ENCODE results near the gene SEC16A.

Gene SEC16A

DNA sequence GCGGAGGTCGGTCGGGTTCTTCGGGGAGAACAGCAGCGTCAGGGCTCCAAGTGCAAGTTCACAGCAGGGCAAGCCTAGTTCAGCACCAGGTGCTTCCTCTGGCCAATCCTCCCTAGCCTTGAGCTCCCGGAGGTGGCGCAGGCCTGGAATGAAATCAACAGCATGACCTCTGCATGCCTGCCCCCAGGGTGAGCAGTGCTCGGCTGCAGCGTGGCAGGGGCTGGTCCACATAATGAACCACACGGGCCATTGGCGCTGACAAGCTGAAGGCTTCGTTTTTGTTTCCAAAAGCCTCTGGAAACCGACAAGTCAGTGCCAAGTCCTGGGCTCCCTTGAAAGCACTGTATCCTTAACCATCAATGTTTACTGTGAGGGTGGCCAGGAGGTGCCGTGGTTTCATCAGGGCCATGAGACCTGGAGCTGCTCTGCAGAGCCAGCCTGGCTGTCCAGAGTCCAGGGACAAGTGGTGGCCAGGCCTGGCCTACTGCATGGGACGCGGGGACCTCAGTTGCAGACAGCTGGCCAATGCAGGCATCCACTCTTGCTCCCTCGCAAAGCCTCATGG, 41.1 kb downstream of the SEC16A start:
- no peak for DNase-seq

DNA sequence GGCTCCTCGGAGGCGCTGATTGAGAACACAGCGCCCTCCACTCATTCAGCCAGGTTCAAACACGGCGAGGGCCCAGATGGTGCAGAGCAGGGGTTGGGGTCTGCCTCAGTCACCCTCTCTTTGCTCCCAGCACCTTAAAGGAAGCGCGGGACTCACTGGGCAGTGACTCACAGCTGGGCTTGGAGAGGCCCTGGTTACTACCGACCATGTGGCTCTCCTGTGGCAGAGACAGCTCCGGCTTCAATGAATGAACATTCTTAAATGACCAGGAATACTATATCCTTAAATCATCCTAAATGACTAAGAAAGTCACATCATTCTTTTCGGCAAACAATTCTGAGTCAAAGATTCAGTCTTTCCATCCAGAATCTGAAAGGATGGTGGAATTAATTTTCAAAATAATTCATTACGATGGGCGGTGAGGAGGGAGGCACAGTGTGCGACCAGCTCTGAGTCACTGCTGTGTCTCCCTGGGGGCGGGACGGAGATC, 41.6 kb downstream of the SEC16A start:
- no peak for DNase-seq

GRCh38 chr9:136439481-136440408, 43.1 kb downstream of the SEC16A start, which contains the start of gene INPP5E:
INPP5E (minus strand) TSS chr9:136439845; CDS start chr9:136439419, 426 bp downstream.
- peak in 43 of 56 donors; percentile 7 to 78 (median 39) for DNase-seq

DNA sequence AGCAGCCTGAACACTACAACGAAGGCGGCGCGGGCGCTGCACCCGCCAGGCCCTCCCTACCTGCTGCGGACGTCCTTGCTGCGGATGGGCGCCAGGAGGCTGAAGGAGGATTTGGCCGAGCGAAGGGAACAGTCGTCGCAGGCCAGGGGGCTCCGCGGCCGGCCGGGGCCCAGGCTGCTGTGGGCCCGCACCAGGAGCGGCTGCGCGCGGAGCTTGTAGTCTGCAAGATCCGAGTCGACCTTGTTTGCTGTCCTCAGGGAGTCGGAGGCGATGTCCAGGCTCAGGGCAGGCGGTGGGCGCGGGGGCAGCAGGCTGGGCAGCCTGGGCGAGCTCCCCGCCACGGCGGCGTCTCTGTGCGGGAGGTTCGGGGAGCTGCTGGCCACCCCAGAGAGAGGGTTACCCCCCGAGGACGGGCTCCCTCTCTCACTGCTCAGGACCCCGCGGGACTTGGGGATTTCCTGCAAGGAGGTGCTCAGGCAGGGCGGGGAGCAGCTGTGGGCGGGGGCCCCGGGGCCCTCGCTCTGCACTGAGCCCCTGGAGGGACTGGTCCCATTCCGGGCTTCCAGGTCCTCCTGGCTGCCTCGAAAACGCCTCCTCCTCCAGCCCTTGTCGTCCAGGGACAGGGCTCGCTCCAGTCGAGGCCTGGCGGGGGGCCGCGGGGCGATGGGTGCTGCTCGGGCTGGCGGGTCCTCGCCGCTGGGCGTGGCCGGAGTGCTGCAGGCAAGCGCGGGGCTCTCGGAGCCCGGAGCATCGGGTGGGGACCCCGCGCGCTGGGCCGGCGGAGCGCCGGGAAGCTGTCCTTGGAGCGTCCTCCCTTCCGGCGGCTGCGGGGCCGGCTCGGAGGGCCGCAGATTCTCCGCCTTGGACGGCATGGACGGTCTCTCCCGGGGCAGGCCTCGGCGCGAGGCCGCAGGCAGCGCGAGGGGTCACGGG, 44.0 kb downstream of the SEC16A start:
- DNase-seq, result peak in 5 of 56 donors; percentile 20 to 41 (median 29)

- DNase-seq, result peak in 5 of 56 donors; percentile 7 to 33 (median 18)
Measured at GRCh38 chr9:136437839-136438547, 44.8 kb downstream of the SEC16A start.

- no peak for DNase-seq
Measured at GRCh38 chr9:136437430-136437829, 45.4 kb downstream of the SEC16A start.

- DNase-seq, result no peak
Measured at GRCh38 chr9:136436055-136436634, 46.7 kb downstream of the SEC16A start.

- DNase-seq, result no peak
Measured at GRCh38 chr9:136434580-136435169, 48.2 kb downstream of the SEC16A start.

GRCh38 chr9:136433849-136434579, 48.8 kb downstream of the SEC16A start:
- no peak for DNase-seq

- DNase-seq, result no peak
Measured at GRCh38 chr9:136433043-136433715, 49.7 kb downstream of the SEC16A start.

DNA sequence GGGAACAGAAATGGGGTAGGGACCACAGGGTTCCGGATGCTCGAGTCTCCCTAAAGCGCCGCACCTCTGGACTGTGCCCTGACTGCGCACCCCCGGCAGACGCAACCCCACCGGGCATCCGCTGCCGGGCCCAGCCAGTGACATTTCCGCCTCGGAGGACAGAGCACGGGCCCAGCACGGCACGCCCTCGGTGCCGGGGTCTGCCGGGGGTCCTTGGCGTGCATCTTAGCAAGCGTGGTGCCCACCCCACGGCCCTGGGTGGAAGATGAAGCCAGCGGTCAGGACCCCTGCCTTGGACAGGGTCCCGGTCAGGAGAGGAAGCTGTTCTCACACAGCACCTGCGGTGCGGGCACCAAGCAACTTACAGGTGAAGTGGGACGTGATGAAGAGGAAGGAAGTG, 50.2 kb downstream of the SEC16A start:
- DNase-seq, result no peak

DNA sequence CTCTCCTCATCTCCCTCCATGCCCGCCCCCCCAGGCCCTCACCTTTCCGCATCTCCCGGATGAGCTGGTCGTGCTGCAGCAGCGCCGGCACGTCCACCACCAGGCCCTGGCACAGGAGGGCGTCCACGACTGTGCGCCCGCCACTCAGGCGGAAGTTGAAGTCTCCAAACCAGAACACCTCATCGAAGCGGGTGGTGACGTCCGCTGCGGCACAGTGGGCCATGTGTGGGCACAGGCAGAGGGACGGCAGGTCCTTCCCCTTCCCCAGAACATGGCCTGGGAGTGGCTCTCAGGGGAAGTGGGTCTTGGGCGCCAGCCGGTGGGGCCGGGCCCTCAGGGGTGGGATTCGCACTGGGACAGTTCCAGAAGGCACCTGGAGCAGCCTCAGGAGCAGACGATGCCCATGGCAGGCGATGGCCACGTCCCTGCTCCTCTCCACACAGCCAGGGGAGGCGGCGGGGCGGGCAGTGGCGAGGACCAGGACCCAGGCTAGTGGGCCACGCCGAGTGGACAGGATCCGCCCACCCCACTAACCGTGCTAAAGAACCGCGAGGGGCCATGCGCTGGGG, 51.0 kb downstream of the SEC16A start:
- no peak for DNase-seq

DNA sequence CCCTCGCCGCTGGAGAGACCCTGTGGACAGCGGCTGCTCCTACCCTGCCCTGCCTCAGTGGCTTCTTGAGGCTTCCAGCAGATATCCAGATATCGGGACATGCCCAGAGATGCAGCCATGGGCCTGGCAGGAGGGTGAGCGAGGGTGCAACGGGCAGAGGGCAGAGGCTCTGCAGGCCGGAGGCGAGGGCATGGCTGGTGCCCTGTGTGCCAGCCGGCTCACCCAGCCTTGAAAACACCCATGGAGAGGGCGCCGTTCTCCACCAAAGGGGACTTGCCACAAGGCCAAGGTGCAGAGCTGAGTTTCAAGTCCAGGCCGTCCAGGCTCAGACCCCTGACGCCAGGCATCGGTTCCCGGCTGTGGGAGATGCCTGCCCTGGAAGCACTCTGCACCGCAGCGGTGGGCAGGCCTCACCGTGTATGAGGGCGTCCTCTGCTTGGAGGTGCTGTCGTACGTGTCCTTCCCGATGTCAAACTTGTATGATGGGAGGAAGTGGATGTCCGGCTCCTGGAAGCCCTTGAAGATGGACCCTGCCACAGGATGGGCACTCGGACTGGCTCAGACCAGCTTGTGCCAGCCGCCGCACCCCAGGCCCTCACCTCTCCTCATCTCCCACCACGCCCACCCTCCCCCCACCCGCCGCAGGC, 52.1 kb downstream of the SEC16A start:
- DNase-seq, result no peak

GRCh38 chr9:136429683-136430491, 53.0 kb downstream of the SEC16A start:
- DNase-seq, result no peak

DNA sequence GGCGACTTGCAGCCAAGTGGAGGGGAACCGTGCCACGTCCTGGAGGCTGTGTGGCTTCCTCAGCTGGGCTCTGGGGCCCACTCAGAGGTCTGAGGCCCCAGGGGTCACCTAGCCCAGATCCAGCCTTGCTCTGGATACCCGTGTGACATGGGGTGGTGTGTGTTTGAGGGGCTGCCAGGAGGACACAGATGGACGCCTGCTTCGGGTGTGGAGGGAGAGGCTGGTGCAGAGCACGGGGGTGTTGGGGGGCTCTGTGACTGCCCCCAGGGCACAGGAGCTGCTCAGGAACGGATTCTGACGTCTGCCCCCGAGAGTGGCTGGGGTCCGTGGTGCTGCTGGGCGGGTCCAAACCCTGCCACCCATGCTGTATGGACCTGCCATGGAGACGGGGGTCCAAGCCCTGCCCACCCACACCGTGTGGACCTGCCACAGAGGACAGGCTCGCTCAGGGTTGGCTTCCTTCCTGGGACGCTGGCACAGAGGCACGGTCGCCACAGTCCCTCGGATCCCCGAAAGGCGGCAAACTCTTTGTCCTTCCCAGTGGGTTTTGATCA, 53.7 kb downstream of the SEC16A start:
- DNase-seq, result no peak

DNA sequence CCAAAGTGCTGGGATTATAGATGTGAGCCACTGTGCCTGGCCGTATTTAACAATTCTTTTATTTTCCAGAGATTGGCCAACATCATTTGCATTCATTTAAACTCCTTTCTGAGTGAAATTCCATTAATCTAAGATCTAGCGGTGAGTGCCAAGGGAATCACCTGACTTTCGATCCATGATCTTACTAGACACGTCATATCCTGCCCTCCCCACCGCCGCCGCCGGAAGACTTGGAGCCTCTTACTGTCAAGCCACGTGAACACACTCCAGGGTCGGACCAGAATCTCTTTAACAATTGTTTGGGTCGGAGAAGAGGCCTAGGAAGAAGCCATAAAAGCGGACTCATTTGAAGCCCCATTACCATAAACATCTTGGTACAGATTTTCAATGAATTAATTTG, 56.1 kb downstream of the SEC16A start:
- DNase-seq, result no peak
